ENCODE results near the gene POU4F1. TPM values are rescaled to one million over a fixed set of nuclear protein-coding genes. Genes with fewer than 3 reads are reported as not detected.

Gene POU4F1
- total and polyA plus RNA-seq, 2 of the 13 experiments (the other 11 are each of a cell fraction or from before 2014, with no cell fraction given) = 1.0 to 1.1 TPM

- FAIRE-seq (no peak), ATAC-seq (peak; percentile 67), DNase-seq (ENCODE audit: low spot score) (peak; percentile 50)
- in situ Hi-C loops (cut with HindIII; ENCODE audit: extremely low pct_ligation_motif_present, low pct_unique_long_range_greater_than_20kb) = no loop called here
- H4K20me1 ChIP-seq (ENCODE audit: insufficient read depth, low read length) = no peaks in the 10 kb centered on the region; the same call in 1 of the 2 replicates
- intact Hi-C loops (cut with micrococcal nuclease; ENCODE audit: unreplicated experiment) = no loop called here
- no peak overlapping the region for H3K27ac ChIP-seq (ENCODE audit: extremely low read length, insufficient read depth, low read length)
- whole genome bisulfite sequencing (ENCODE audit: low lambda C conversion rate) = 4% methylated on average over 15 of the region's 20 CpGs
- H3K27me3 ChIP-seq (ENCODE audit: control insufficient read depth in 1 of 2, insufficient read depth in 2 of 2, low read length in 2 of 2) = peaks cover 3 to 73% of the 10 kb centered on the region in 2 experiments
- no peak overlapping the region for H3K9ac ChIP-seq (ENCODE audit: insufficient read depth, low read depth, low read length)
- H3K4me3 ChIP-seq (replicated peaks in 1 of 3; ENCODE audit: insufficient read depth in 1 of 3, low read depth in 2 of 3, low read length in 3 of 3) = no peak overlapping the region
- POLR2A ChIA-PET = interaction anchor here (1.1 kb wide), 1 partner anchor 55 kb away, joined by 3 read pairs; no protein-coding TSS in a partner anchor
- no peak for TF ChIP-seq ZNF879 (CRISPR knock-in tag; IDR thresholded peaks at IDR 0.05)
- no peak for TF ChIP-seq STAT6 (CRISPR knock-in tag; IDR thresholded peaks at IDR 0.05; ENCODE audit: borderline replicate concordance)
- TF ChIP-seq CCDC6 (CRISPR knock-in tag; IDR thresholded peaks at IDR 0.05) = no peak
- TF ChIP-seq ZSCAN31 (CRISPR knock-in tag; IDR thresholded peaks at IDR 0.05; ENCODE audit: low read depth) = no peak
- peak; percentile 18; the same call in 1 of the 2 replicates for TF ChIP-seq CTCF (CRISPR knock-in tag; IDR thresholded peaks at IDR 0.05)
- no peak for TF ChIP-seq PAF1 (CRISPR knock-in tag; IDR thresholded peaks at IDR 0.05)
- peak; percentile 45; the same call in 1 of the 2 replicates for TF ChIP-seq ZNF792 (CRISPR knock-in tag; IDR thresholded peaks at IDR 0.05)
- TF ChIP-seq AGO1 (IDR thresholded peaks at IDR 0.05; ENCODE audit: low read depth, low read length, poor library complexity, severe bottlenecking) = no peak
- no peak overlapping the region for H2AFZ ChIP-seq (ENCODE audit: low read length)
- no peaks in the 10 kb centered on the region for H3K36me3 ChIP-seq (replicated peaks in 1 of 2; ENCODE audit: control insufficient read depth in 1 of 2, insufficient read depth in 2 of 2, low read length in 2 of 2)
- BruUV-seq (replicated peaks) = no TSS peak
- CTCF ChIA-PET (ENCODE audit: low intra/inter-chr PET ratio, low total read pairs) = no interaction called here
- H3K79me2 ChIP-seq (ENCODE audit: insufficient read depth, low read length) = no peaks in the 10 kb centered on the region
- no peaks in the 10 kb centered on the region for H3K9me3 ChIP-seq (ENCODE audit: low read length)
- peaks cover 45% of the 10 kb centered on the region for H3K4me1 ChIP-seq (ENCODE audit: insufficient read depth, low read length)
- H3K4me2 ChIP-seq (ENCODE audit: low read depth, low read length) = peak overlapping the region; percentile 31
These were observed 1.6 kb upstream of the POU4F1 start for GRCh38 chr13:78604782-78605611.
